ENCODE data around the gene SEC24A.

DNA sequence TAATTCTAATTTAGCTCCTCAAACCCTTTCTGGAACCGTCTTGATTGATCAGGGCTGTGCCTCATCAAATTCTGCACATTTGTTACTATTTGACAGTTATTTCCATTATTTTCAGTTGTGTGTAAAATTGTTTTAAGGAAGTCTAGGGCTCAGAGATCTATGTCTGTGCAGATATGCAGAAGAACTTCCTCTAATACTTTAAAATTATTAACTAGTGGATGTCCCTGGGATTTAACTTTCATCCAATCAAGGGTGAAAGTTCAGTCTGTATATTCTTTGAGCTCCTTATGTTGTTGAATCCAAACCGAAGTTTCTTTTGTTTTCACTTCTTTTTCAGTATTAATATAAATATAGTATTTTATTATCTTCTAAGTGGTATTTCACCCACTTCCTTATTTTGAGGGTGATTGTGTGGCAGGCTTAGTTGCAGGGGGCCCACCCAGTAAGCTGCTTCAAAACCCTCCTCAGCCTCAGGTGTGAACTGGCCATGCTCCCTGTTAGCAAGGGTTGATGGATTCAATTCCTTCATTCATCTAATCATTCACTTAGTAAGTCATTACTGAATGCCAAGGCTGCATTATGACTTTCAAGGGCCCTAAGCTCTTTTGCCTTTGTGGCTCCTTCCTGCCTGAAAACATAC, 87.7 kb downstream of the SEC24A start:
- no peak for TF ChIP-seq POLR2AphosphoS5 (IDR thresholded peaks at IDR 0.05)
- TF ChIP-seq, protein P1, sequence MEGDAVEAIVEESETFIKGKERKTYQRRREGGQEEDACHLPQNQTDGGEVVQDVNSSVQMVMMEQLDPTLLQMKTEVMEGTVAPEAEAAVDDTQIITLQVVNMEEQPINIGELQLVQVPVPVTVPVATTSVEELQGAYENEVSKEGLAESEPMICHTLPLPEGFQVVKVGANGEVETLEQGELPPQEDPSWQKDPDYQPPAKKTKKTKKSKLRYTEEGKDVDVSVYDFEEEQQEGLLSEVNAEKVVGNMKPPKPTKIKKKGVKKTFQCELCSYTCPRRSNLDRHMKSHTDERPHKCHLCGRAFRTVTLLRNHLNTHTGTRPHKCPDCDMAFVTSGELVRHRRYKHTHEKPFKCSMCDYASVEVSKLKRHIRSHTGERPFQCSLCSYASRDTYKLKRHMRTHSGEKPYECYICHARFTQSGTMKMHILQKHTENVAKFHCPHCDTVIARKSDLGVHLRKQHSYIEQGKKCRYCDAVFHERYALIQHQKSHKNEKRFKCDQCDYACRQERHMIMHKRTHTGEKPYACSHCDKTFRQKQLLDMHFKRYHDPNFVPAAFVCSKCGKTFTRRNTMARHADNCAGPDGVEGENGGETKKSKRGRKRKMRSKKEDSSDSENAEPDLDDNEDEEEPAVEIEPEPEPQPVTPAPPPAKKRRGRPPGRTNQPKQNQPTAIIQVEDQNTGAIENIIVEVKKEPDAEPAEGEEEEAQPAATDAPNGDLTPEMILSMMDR (IDR thresholded peaks at IDR 0.05), result no peak
- no peak for TF ChIP-seq POLR2A (IDR thresholded peaks at IDR 0.05)
